HepG2 (cell line): Measurements from ENCODE around the gene CCDC6.
"Not testable (repeated sequence)": the region's sequence is repeated elsewhere in the genome, so short reads cannot be mapped to it uniquely, and the experiment has no call there.

Source experiments
- BHLHE40 ChIP-seq: IDR thresholded peaks from 2 replicates; pipeline ENCODE4 v1.6.1; 2011; ENCODE audit warnings: low read length, improper control_type of control experiment
- FOXP1 ChIP-seq, 2 experiments: fragments of 450-650 bp in 1 of 2; IDR thresholded peaks; 2 replicates each; pipeline ENCODE4 v1.6.1; 2017 to 2018; ENCODE audit warnings: antibody characterized with exemption in 1 of 2
- SMAD3 ChIP-seq: sonication (generic); formaldehyde crosslinking; IDR thresholded peaks from 2 replicates; pipeline ENCODE4 v1.4.0; 2020; ENCODE audit warnings: missing genetic modification reagents
- SUZ12 ChIP-seq: fragments of 150-350 bp; IDR thresholded peaks from 2 replicates; pipeline ENCODE4 v1.6.1; 2014; ENCODE audit warnings: low read depth, low read length
- ZNF703 ChIP-seq: sonication (generic); formaldehyde crosslinking; IDR thresholded peaks from 2 replicates; pipeline ENCODE4 v1.5.1; 2020; ENCODE audit warnings: missing genetic modification reagents, mild to moderate bottlenecking, moderate library complexity, borderline replicate concordance
- ZNF766 ChIP-seq: sonication (generic); formaldehyde crosslinking; IDR thresholded peaks from 2 replicates; pipeline ENCODE4 v1.5.0; 2020; ENCODE audit warnings: missing genetic modification reagents, borderline replicate concordance
- ZSCAN20 ChIP-seq: sonication (generic); formaldehyde crosslinking; IDR thresholded peaks from 2 replicates; pipeline ENCODE4 v1.4.0; 2020; ENCODE audit warnings: missing genetic modification reagents, mild to moderate bottlenecking, borderline replicate concordance
- TF ChIP-seq, protein P1 (sequence below): sonication (generic); formaldehyde crosslinking; IDR thresholded peaks from 2 replicates; pipeline ENCODE4 v1.5.1; 2020; ENCODE audit warnings: missing genetic modification reagents, mild to moderate bottlenecking, borderline replicate concordance
- TF ChIP-seq, protein P2 (sequence below): sonication (generic); formaldehyde crosslinking; IDR thresholded peaks from 2 replicates; pipeline ENCODE4 v1.5.0; 2020; ENCODE audit warnings: mild to moderate bottlenecking, missing genetic modification reagents, moderate library complexity
- TF ChIP-seq, protein P3 (sequence below): sonication (generic); formaldehyde crosslinking; IDR thresholded peaks from 2 replicates; pipeline ENCODE4 v1.4.0; 2020; ENCODE audit warnings: missing genetic modification reagents
- TF ChIP-seq, protein P4 (sequence below): sonication (generic); formaldehyde crosslinking; IDR thresholded peaks from 2 replicates; pipeline ENCODE4 v1.9.0; 2021; ENCODE audit warnings: missing genetic modification reagents, mild to moderate bottlenecking, borderline replicate concordance
- TF ChIP-seq, protein P5 (sequence below): sonication (generic); formaldehyde crosslinking; IDR thresholded peaks from 2 replicates; pipeline ENCODE4 v1.4.0; 2020; ENCODE audit warnings: missing genetic modification reagents; ENCODE audit errors: not compliant biosample characterization

DNA sequence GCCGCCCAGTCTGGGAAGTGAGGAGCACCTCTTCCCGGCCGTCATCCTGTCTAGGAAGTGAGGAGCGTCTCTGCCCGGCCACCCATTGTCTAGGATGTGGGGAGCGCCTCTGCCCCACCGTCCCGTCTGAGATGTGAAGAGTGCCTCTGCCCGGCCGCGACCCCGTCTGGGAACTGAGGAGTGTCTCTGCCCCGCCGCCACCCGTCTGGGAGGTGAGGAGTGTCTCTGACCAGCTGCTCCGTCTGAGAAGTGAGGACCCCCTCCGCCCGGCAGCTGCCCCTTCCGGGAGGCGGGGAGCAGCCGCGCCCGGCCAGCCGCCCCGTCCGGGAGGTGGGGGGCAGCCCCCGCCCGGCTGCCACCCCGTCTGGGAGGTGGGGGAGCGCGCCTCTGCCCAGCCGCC lies 162.2 kb downstream of the CCDC6 start:
- not testable (repeated sequence) for TF ChIP-seq ZNF703; ZSCAN20 (CRISPR knock-in tag); SMAD3 (CRISPR knock-in tag); BHLHE40; ZNF766 (CRISPR knock-in tag); FOXP1 (IDR thresholded peaks at IDR 0.05); FOXP1 (CRISPR knock-in tag; IDR thresholded peaks at IDR 0.05); SUZ12
- TF ChIP-seq, protein P1, sequence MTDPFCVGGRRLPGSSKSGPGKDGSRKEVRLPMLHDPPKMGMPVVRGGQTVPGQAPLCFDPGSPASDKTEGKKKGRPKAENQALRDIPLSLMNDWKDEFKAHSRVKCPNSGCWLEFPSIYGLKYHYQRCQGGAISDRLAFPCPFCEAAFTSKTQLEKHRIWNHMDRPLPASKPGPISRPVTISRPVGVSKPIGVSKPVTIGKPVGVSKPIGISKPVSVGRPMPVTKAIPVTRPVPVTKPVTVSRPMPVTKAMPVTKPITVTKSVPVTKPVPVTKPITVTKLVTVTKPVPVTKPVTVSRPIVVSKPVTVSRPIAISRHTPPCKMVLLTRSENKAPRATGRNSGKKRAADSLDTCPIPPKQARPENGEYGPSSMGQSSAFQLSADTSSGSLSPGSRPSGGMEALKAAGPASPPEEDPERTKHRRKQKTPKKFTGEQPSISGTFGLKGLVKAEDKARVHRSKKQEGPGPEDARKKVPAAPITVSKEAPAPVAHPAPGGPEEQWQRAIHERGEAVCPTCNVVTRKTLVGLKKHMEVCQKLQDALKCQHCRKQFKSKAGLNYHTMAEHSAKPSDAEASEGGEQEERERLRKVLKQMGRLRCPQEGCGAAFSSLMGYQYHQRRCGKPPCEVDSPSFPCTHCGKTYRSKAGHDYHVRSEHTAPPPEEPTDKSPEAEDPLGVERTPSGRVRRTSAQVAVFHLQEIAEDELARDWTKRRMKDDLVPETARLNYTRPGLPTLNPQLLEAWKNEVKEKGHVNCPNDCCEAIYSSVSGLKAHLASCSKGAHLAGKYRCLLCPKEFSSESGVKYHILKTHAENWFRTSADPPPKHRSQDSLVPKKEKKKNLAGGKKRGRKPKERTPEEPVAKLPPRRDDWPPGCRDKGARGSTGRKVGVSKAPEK (CRISPR knock-in tag) = not testable (repeated sequence)
- TF ChIP-seq, protein P2, sequence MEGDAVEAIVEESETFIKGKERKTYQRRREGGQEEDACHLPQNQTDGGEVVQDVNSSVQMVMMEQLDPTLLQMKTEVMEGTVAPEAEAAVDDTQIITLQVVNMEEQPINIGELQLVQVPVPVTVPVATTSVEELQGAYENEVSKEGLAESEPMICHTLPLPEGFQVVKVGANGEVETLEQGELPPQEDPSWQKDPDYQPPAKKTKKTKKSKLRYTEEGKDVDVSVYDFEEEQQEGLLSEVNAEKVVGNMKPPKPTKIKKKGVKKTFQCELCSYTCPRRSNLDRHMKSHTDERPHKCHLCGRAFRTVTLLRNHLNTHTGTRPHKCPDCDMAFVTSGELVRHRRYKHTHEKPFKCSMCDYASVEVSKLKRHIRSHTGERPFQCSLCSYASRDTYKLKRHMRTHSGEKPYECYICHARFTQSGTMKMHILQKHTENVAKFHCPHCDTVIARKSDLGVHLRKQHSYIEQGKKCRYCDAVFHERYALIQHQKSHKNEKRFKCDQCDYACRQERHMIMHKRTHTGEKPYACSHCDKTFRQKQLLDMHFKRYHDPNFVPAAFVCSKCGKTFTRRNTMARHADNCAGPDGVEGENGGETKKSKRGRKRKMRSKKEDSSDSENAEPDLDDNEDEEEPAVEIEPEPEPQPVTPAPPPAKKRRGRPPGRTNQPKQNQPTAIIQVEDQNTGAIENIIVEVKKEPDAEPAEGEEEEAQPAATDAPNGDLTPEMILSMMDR = not testable (repeated sequence)
- TF ChIP-seq, protein P3, sequence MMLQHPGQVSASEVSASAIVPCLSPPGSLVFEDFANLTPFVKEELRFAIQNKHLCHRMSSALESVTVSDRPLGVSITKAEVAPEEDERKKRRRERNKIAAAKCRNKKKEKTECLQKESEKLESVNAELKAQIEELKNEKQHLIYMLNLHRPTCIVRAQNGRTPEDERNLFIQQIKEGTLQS = not testable (repeated sequence)
- TF ChIP-seq, protein P4, sequence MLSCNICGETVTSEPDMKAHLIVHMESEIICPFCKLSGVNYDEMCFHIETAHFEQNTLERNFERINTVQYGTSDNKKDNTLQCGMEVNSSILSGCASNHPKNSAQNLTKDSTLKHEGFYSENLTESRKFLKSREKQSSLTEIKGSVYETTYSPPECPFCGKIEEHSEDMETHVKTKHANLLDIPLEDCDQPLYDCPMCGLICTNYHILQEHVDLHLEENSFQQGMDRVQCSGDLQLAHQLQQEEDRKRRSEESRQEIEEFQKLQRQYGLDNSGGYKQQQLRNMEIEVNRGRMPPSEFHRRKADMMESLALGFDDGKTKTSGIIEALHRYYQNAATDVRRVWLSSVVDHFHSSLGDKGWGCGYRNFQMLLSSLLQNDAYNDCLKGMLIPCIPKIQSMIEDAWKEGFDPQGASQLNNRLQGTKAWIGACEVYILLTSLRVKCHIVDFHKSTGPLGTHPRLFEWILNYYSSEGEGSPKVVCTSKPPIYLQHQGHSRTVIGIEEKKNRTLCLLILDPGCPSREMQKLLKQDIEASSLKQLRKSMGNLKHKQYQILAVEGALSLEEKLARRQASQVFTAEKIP (CRISPR knock-in tag) = not testable (repeated sequence)
- TF ChIP-seq, protein P5, sequence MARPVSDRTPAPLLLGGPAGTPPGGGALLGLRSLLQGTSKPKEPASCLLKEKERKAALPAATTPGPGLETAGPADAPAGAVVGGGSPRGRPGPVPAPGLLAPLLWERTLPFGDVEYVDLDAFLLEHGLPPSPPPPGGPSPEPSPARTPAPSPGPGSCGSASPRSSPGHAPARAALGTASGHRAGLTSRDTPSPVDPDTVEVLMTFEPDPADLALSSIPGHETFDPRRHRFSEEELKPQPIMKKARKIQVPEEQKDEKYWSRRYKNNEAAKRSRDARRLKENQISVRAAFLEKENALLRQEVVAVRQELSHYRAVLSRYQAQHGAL (CRISPR knock-in tag) = not testable (repeated sequence)
